ENCODE results near the gene YEATS2.
"Not testable (repeated sequence)": the region's sequence is repeated elsewhere in the genome, so short reads cannot be mapped to it uniquely, and the experiment has no call there.

Gene YEATS2

DNA sequence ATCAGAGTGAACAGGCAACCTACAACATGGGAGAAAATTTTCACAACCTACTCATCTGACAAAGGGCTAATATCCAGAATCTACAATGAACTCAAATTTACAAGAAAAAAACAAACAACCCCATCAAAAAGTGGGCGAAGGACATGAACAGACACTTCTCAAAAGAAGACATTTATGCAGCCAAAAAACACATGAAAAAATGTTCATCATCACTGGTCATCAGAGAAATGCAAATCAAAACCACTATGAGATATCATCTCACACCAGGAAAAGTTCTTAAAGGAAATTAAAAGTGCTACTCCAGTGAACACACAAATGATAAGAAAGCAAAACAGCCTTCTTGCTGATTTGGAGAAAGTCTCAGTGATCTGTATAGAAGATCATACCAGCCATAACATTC lies 42.6 kb downstream of the YEATS2 start:
- CTCF ChIA-PET; H3K4me3 ChIP-seq (ENCODE audit: low read depth, low read length); POLR2A ChIA-PET; H3K27ac ChIP-seq (ENCODE audit: extremely low read depth, low read depth, low read length); H3K4me1 ChIP-seq (ENCODE audit: control insufficient read depth, insufficient read depth, low read length); H3K9me3 ChIP-seq (ENCODE audit: control insufficient read depth, insufficient read depth, low read depth, low read length): not testable (repeated sequence)
- TF ChIP-seq PRDM1 (tag by site-specific recombination; IDR thresholded peaks at IDR 0.05) = 0 out of 2 replicates have a peak, but pooled peaks have one; percentile 18
- peaks cover 6 to 44% of the 10 kb centered on the region in 2 experiments; a peak in 2 of 3 replicates for H3K36me3 ChIP-seq (ENCODE audit: control insufficient read depth in 2 of 2, insufficient read depth in 1 of 2, low read length in 2 of 2)

DNA sequence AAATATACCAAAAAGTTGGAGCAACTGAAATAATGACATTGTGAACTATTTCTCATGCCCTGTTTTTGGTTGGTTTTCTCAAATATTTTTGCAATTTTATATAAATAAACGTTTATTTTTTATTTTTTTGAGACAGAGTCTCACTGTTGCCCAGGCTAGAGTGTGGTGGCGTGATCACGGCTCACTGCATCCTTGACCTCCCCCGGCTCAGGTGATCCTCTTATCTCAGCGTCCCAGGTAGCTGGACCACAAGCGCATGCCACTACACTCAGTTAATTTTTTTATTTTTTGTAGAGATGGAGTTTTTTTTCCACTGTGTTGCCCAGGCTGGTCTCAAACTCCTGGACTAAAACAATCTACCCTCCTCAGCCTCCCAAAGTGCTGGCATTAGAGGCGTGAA lies 45.6 kb downstream of the YEATS2 start:
- ChIA-PET CTCF (no interaction called here), POLR2A (no interaction called here)
- H3K36me3 ChIP-seq (ENCODE audit: control insufficient read depth in 2 of 2, insufficient read depth in 1 of 2, low read length in 2 of 2) = peaks cover 2 to 30% of the 10 kb centered on the region in 2 experiments; a peak in 2 of 3 replicates
- no peaks in the 10 kb centered on the region for H3K4me1 ChIP-seq (ENCODE audit: control insufficient read depth, insufficient read depth, low read length)
- no peaks in the 10 kb centered on the region for H3K9me3 ChIP-seq (ENCODE audit: control insufficient read depth, insufficient read depth, low read depth, low read length)
- TF ChIP-seq ZNF239 (tag by site-specific recombination; IDR thresholded peaks at IDR 0.05) = no peak
- no peak overlapping the region for H3K27ac ChIP-seq (ENCODE audit: extremely low read depth, low read depth, low read length)
- H3K4me3 ChIP-seq (ENCODE audit: low read depth, low read length) = no peak overlapping the region

- ChIA-PET CTCF (no interaction called here), POLR2A (no interaction called here)
- TF ChIP-seq ZNF24 (tag by site-specific recombination; IDR thresholded peaks at IDR 0.05) (no peak), ZSCAN5A (tag by site-specific recombination; IDR thresholded peaks at IDR 0.05) (no peak), ZNF2 (tag by site-specific recombination; IDR thresholded peaks at IDR 0.05) (no peak), ZNF624 (tag by site-specific recombination; IDR thresholded peaks at IDR 0.05) (no peak), ZBTB7A (tag by site-specific recombination; IDR thresholded peaks at IDR 0.05; ENCODE audit: low read depth) (no peak), ZNF555 (tag by site-specific recombination; conservative IDR thresholded peaks at IDR 0.05) (no peak), ZNF544 (tag by site-specific recombination; IDR thresholded peaks at IDR 0.05) (no peak), ZNF664 (tag by site-specific recombination; IDR thresholded peaks at IDR 0.05) (no peak), BCL6B (tag by site-specific recombination; IDR thresholded peaks at IDR 0.05) (no peak), TSHZ1 (tag by site-specific recombination; IDR thresholded peaks at IDR 0.05; ENCODE audit: borderline replicate concordance) (no peak), KLF1 (tag by site-specific recombination; IDR thresholded peaks at IDR 0.05) (no peak), ZNF670 (tag by site-specific recombination; IDR thresholded peaks at IDR 0.05; ENCODE audit: low read depth) (no peak), GLIS1 (tag by site-specific recombination; IDR thresholded peaks at IDR 0.05) (no peak), ZNF514 (tag by site-specific recombination; IDR thresholded peaks at IDR 0.05) (no peak)
- TF ChIP-seq, protein P1, sequence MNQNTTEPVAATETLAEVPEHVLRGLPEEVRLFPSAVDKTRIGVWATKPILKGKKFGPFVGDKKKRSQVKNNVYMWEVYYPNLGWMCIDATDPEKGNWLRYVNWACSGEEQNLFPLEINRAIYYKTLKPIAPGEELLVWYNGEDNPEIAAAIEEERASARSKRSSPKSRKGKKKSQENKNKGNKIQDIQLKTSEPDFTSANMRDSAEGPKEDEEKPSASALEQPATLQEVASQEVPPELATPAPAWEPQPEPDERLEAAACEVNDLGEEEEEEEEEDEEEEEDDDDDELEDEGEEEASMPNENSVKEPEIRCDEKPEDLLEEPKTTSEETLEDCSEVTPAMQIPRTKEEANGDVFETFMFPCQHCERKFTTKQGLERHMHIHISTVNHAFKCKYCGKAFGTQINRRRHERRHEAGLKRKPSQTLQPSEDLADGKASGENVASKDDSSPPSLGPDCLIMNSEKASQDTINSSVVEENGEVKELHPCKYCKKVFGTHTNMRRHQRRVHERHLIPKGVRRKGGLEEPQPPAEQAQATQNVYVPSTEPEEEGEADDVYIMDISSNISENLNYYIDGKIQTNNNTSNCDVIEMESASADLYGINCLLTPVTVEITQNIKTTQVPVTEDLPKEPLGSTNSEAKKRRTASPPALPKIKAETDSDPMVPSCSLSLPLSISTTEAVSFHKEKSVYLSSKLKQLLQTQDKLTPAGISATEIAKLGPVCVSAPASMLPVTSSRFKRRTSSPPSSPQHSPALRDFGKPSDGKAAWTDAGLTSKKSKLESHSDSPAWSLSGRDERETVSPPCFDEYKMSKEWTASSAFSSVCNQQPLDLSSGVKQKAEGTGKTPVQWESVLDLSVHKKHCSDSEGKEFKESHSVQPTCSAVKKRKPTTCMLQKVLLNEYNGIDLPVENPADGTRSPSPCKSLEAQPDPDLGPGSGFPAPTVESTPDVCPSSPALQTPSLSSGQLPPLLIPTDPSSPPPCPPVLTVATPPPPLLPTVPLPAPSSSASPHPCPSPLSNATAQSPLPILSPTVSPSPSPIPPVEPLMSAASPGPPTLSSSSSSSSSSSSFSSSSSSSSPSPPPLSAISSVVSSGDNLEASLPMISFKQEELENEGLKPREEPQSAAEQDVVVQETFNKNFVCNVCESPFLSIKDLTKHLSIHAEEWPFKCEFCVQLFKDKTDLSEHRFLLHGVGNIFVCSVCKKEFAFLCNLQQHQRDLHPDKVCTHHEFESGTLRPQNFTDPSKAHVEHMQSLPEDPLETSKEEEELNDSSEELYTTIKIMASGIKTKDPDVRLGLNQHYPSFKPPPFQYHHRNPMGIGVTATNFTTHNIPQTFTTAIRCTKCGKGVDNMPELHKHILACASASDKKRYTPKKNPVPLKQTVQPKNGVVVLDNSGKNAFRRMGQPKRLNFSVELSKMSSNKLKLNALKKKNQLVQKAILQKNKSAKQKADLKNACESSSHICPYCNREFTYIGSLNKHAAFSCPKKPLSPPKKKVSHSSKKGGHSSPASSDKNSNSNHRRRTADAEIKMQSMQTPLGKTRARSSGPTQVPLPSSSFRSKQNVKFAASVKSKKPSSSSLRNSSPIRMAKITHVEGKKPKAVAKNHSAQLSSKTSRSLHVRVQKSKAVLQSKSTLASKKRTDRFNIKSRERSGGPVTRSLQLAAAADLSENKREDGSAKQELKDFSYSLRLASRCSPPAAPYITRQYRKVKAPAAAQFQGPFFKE (tag by site-specific recombination; IDR thresholded peaks at IDR 0.05; ENCODE audit: borderline replicate concordance) = no peak
- no peak overlapping the region for H3K4me3 ChIP-seq (ENCODE audit: low read depth, low read length)
- H3K27ac ChIP-seq (ENCODE audit: extremely low read depth, low read depth, low read length) = no peak overlapping the region
- H3K36me3 ChIP-seq (ENCODE audit: control insufficient read depth in 2 of 2, insufficient read depth in 1 of 2, low read length in 2 of 2) = peaks cover 14 to 46% of the 10 kb centered on the region in 2 experiments; a peak in 2 of 3 replicates
- H3K4me1 ChIP-seq (ENCODE audit: control insufficient read depth, insufficient read depth, low read length) = no peaks in the 10 kb centered on the region
- no peaks in the 10 kb centered on the region for H3K9me3 ChIP-seq (ENCODE audit: control insufficient read depth, insufficient read depth, low read depth, low read length)
Observed at GRCh38 chr3:183745300-183746098, 47.9 kb downstream of the YEATS2 start.
